ENCODE data around the gene MRPL19. TPM values are rescaled to one million over a fixed set of nuclear protein-coding genes. Genes with fewer than 3 reads are reported as not detected.

Gene MRPL19
- total RNA-seq (55.6 TPM), polyA plus RNA-seq (ENCODE audit: insufficient read depth, low read depth, low replicate concordance) (54.7 TPM)
- long read RNA-seq, donor 1, transcript MRPL19-202 (6 exons, 3,479 nt) = major isoform, 18 of 30 reads
- long read RNA-seq, donor 1, partial matches to known transcripts = 12 of 30 reads
- long read RNA-seq, donor 1, other reads (novel, unspliced or antisense) = 0 of 30 reads
- long read RNA-seq, donor 2, transcript MRPL19-202 (6 exons, 3,479 nt) = major isoform, 18 of 22 reads
- long read RNA-seq, donor 2, partial matches to known transcripts = 0 of 22 reads
- long read RNA-seq, donor 2, other reads (novel, unspliced or antisense) = 0 of 22 reads
- long read RNA-seq, donor 3, transcript MRPL19-202 (6 exons, 3,479 nt) = major isoform, 20 of 43 reads
- long read RNA-seq, donor 3, partial matches to known transcripts = 20 of 43 reads
- long read RNA-seq, donor 3, other reads (novel, unspliced or antisense) = 0 of 43 reads
- long read RNA-seq, donor 4, transcript MRPL19-202 (6 exons, 3,479 nt) = major isoform, 16 of 23 reads
- long read RNA-seq, donor 4, partial matches to known transcripts = 7 of 23 reads
- long read RNA-seq, donor 4, other reads (novel, unspliced or antisense) = 0 of 23 reads
- long read RNA-seq, donor 5, partial matches to known transcripts = 0 of 4 reads
- long read RNA-seq, donor 5, other reads (novel, unspliced or antisense) = 0 of 4 reads
- long read RNA-seq, donor 6, transcript MRPL19-202 (6 exons, 3,479 nt) = major isoform, 31 of 74 reads
- long read RNA-seq, donor 6, partial matches to known transcripts = 39 of 74 reads
- long read RNA-seq, donor 6, other reads (novel, unspliced or antisense) = 0 of 74 reads
- long read RNA-seq, donor 7, transcript MRPL19-202 (6 exons, 3,479 nt) = major isoform, 29 of 46 reads
- long read RNA-seq, donor 7, partial matches to known transcripts = 6 of 46 reads
- long read RNA-seq, donor 7, other reads (novel, unspliced or antisense) = 9 of 46 reads
- long read RNA-seq, donor 8, transcript MRPL19-202 (6 exons, 3,479 nt) = major isoform, 12 of 18 reads
- long read RNA-seq, donor 8, partial matches to known transcripts = 5 of 18 reads
- long read RNA-seq, donor 8, other reads (novel, unspliced or antisense) = 0 of 18 reads
- long read RNA-seq, donor 9, transcript MRPL19-202 (6 exons, 3,479 nt) = major isoform, 6 of 8 reads
- long read RNA-seq, donor 9, partial matches to known transcripts = 0 of 8 reads
- long read RNA-seq, donor 9, other reads (novel, unspliced or antisense) = 0 of 8 reads
- long read RNA-seq, donor 10, transcript MRPL19-202 (6 exons, 3,479 nt) = major isoform, 21 of 47 reads
- long read RNA-seq, donor 10, partial matches to known transcripts = 23 of 47 reads
- long read RNA-seq, donor 10, other reads (novel, unspliced or antisense) = 0 of 47 reads

DNA sequence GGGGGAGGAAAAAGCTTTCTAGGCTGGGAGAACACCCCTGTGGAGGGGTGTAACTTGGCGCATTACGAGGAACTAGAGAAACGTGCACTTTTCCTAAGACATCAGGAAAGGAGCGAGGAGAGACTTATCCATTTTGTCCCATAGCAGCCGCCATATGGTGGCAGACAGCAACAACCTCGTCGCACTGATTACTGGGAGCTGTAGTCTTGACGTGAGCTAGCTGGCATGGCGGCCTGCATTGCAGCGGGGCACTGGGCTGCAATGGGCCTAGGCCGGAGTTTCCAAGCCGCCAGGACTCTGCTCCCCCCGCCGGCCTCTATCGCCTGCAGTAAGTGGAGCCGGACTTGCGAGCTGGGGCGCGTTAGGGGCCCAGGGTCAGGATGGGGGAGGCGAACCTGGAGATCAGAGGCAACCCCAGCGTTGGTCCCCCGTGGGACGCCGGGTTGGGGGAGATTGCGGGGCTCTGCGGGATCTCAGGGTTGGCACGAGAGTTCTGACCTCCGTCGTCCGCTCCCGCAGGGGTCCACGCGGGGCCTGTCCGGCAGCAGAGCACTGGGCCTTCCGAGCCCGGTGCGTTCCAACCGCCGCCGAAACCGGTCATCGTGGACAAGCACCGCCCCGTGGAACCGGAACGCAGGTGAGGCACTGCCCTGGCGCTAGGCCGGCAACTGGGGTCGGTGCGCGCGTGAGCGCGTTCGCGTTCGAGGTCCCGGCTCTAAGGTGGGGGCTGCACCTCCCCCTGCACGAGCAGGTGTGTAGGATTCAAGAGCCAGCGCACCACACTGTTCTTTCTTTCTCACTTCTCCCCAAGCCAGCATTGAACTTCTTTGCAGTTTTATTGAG lies at the start of gene MRPL19:
TSS of gene MRPL19 (plus strand) at position 201 of the 843 bp plus-strand sequence. CDS start at position 226, 25 bp downstream.
- intact Hi-C loops (cut with DNase I) = no loop called here
- Histone ChIP-seq H3K4me1 (ENCODE audit: control insufficient read depth in 2 of 3, insufficient read depth in 2 of 3, low read depth in 1 of 3, low read length in 3 of 3) (peaks cover 0 to 8% (median 0%) of the 10 kb centered on the region in 3 donors), H3K27me3 (ENCODE audit: control insufficient read depth, insufficient read depth, low read length) (no peaks in the 10 kb centered on the region), H3K4me3 (ENCODE audit: low read length in 3 of 3) (peak within 1 kb of the TSS; percentile 80 to 88 (median 82)), H3K27ac (ENCODE audit: low read depth in 2 of 2, low read length in 2 of 2) (peak within 1 kb of the TSS; percentile 71 to 81), H3K9me3 (ENCODE audit: control insufficient read depth in 2 of 3, insufficient read depth in 1 of 3, low read length in 3 of 3) (no peaks in the 10 kb centered on the region), H3K36me3 (ENCODE audit: control insufficient read depth in 2 of 3, insufficient read depth in 3 of 3, low read length in 3 of 3) (peaks cover 2 to 11% (median 11%) of the 10 kb centered on the region in 3 donors), H3K9ac (ENCODE audit: low read length in 3 of 3) (peak within 1 kb of the TSS; percentile 76 to 91 (median 80))
- DNase-seq = peak; percentile 88 to 97 (median 92)
- TF ChIP-seq, protein P1, sequence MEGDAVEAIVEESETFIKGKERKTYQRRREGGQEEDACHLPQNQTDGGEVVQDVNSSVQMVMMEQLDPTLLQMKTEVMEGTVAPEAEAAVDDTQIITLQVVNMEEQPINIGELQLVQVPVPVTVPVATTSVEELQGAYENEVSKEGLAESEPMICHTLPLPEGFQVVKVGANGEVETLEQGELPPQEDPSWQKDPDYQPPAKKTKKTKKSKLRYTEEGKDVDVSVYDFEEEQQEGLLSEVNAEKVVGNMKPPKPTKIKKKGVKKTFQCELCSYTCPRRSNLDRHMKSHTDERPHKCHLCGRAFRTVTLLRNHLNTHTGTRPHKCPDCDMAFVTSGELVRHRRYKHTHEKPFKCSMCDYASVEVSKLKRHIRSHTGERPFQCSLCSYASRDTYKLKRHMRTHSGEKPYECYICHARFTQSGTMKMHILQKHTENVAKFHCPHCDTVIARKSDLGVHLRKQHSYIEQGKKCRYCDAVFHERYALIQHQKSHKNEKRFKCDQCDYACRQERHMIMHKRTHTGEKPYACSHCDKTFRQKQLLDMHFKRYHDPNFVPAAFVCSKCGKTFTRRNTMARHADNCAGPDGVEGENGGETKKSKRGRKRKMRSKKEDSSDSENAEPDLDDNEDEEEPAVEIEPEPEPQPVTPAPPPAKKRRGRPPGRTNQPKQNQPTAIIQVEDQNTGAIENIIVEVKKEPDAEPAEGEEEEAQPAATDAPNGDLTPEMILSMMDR (IDR thresholded peaks at IDR 0.05; ENCODE audit: borderline replicate concordance, extremely low read depth, insufficient read depth) = no peak
- FAIRE-seq = no peak

GRCh38 chr2:75596784-75597183 lies 49.8 kb upstream of the MRPL19 start:
- no peak overlapping the region for H3K9ac ChIP-seq (ENCODE audit: low read length in 3 of 3)
- TF ChIP-seq, protein P1 (IDR thresholded peaks at IDR 0.05; ENCODE audit: borderline replicate concordance, extremely low read depth, insufficient read depth) = no peak
- FAIRE-seq = no peak
- intact Hi-C loops (cut with DNase I) = no loop called here
- H3K4me1 ChIP-seq (ENCODE audit: control insufficient read depth in 2 of 3, insufficient read depth in 2 of 3, low read depth in 1 of 3, low read length in 3 of 3) = peaks cover 0 to 9% (median 0%) of the 10 kb centered on the region in 3 donors
- H3K9me3 ChIP-seq (ENCODE audit: control insufficient read depth in 2 of 3, insufficient read depth in 1 of 3, low read length in 3 of 3) = no peaks in the 10 kb centered on the region
- no peaks in the 10 kb centered on the region for H3K27me3 ChIP-seq (ENCODE audit: control insufficient read depth, insufficient read depth, low read length)
- H3K4me3 ChIP-seq (ENCODE audit: low read length in 3 of 3) = no peak overlapping the region
- no peaks in the 10 kb centered on the region for H3K36me3 ChIP-seq (ENCODE audit: control insufficient read depth in 2 of 3, insufficient read depth in 3 of 3, low read length in 3 of 3)
- DNase-seq = no peak
- no peak overlapping the region for H3K27ac ChIP-seq (ENCODE audit: low read depth in 2 of 2, low read length in 2 of 2)

DNA sequence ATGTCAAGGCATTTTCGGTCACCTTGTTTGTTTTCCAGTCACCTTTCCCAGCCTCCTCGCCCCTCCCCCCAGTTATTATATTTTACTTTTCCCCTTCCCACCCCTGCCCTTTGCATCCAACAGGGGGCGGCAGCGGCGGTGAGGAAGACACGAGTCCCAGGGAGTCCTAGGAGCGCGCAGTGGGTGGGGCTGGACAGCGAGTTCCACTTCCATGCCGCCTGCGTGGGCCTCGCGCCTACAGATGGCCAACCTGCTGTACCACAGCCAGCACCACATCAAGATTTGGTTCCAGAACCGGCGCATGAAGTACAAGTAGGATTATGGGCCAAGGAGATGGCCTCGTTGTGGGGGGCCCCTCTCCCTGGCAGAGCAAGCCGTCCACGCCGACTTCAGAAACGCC lies 48.6 kb upstream of the MRPL19 start:
- Histone ChIP-seq H3K36me3 (ENCODE audit: control insufficient read depth in 2 of 3, insufficient read depth in 3 of 3, low read length in 3 of 3) (no peaks in the 10 kb centered on the region), H3K27me3 (ENCODE audit: control insufficient read depth, insufficient read depth, low read length) (no peaks in the 10 kb centered on the region), H3K4me3 (ENCODE audit: low read length in 3 of 3) (no peak overlapping the region), H3K27ac (ENCODE audit: low read depth in 2 of 2, low read length in 2 of 2) (no peak overlapping the region), H3K4me1 (ENCODE audit: control insufficient read depth in 2 of 3, insufficient read depth in 2 of 3, low read depth in 1 of 3, low read length in 3 of 3) (peaks cover 0 to 18% (median 3%) of the 10 kb centered on the region in 3 donors), H3K9ac (ENCODE audit: low read length in 3 of 3) (no peak overlapping the region), H3K9me3 (ENCODE audit: control insufficient read depth in 2 of 3, insufficient read depth in 1 of 3, low read length in 3 of 3) (no peaks in the 10 kb centered on the region)
- TF ChIP-seq, protein P1 (IDR thresholded peaks at IDR 0.05; ENCODE audit: borderline replicate concordance, extremely low read depth, insufficient read depth) = no peak
- FAIRE-seq (no peak), DNase-seq (no peak)
- intact Hi-C loops (cut with DNase I) = no loop called here
